GM23338 (cell line): Measurements from ENCODE around the gene TMEM116. TPM values are rescaled to one million over a fixed set of nuclear protein-coding genes. Genes with fewer than 3 reads are reported as not detected.

ENCODE experiments used
- ATAC-seq: fragments of 200-7000 bp; cut with Tn5 transposase; 3 replicates; pipeline ENCODE4 v1.9.1; 2020
- DNase-seq: peaks from one replicate; pipeline ENCODE4 v3.0.0-alpha.2; 2015; ENCODE audit warnings: low spot score
- H2AFZ ChIP-seq: fragments of 200-600 bp; sonication (generic); 2 replicates; pipeline ENCODE4 v1.8.0; 2016; ENCODE audit warnings: antibody characterized with exemption, mild to moderate bottlenecking, moderate library complexity
- H3F3A ChIP-seq: fragments of 200-600 bp; sonication (generic); replicated peaks from 2 replicates; pipeline ENCODE4 v1.8.0; 2017; ENCODE audit warnings: antibody characterized with exemption, mixed run types, low read depth
- H3K27ac ChIP-seq: fragments of 200-600 bp; sonication (generic); 2 replicates; pipeline ENCODE4 v1.6.1; 2016; ENCODE audit warnings: low read depth
- H3K27me3 ChIP-seq: fragments of 200-600 bp; sonication (generic); 2 replicates; pipeline ENCODE4 v1.8.0; 2016; ENCODE audit warnings: mild to moderate bottlenecking, mixed run types, moderate library complexity; ENCODE audit not compliant: insufficient read depth
- H3K36me3 ChIP-seq: fragments of 200-600 bp; sonication (generic); 2 replicates; pipeline ENCODE4 v1.8.0; 2016; ENCODE audit warnings: mild to moderate bottlenecking; ENCODE audit not compliant: insufficient read depth
- H3K4me1 ChIP-seq: fragments of 200-600 bp; sonication (generic); 2 replicates; pipeline ENCODE4 v1.8.0; 2016; ENCODE audit warnings: mild to moderate bottlenecking, moderate library complexity; ENCODE audit not compliant: insufficient read depth
- H3K4me2 ChIP-seq: fragments of 200-600 bp; sonication (generic); 2 replicates; pipeline ENCODE4 v1.7.1; 2017; ENCODE audit warnings: mixed run types
- H3K4me3 ChIP-seq: fragments of 200-600 bp; sonication (generic); 2 replicates; pipeline ENCODE4 v1.6.1; 2016; ENCODE audit warnings: mixed run types
- H3K79me2 ChIP-seq: fragments of 200-600 bp; sonication (generic); replicated peaks from 2 replicates; pipeline ENCODE4 v1.8.0; 2017; ENCODE audit warnings: mild to moderate bottlenecking; ENCODE audit not compliant: insufficient read depth
- H3K9me2 ChIP-seq: fragments of 200-600 bp; sonication (generic); 2 replicates; pipeline ENCODE4 v1.8.0; 2017; ENCODE audit not compliant: insufficient read depth
- H4K20me1 ChIP-seq: fragments of 200-600 bp; sonication (generic); replicated peaks from 2 replicates; pipeline ENCODE4 v1.8.0; 2017; ENCODE audit warnings: mild to moderate bottlenecking; ENCODE audit not compliant: insufficient read depth
- H3K27ac Mint-ChIP-seq: 2 replicates; pipeline ENCODE4 v1.8.0; 2020; ENCODE audit warnings: inconsistent platforms, mild to moderate bottlenecking, moderate library complexity, mixed read lengths
- H3K27me3 Mint-ChIP-seq: 3 replicates; pipeline ENCODE4 v1.8.0; 2022; ENCODE audit warnings: low read depth, mild to moderate bottlenecking, moderate library complexity, mixed read lengths, inconsistent platforms; ENCODE audit not compliant: insufficient read depth, poor library complexity
- H3K36me3 Mint-ChIP-seq: 3 replicates; pipeline ENCODE4 v1.8.0; 2021; ENCODE audit warnings: low read depth, mild to moderate bottlenecking, inconsistent platforms, moderate library complexity, mixed read lengths
- H3K4me1 Mint-ChIP-seq: 3 replicates; pipeline ENCODE4 v1.8.0; 2020; ENCODE audit warnings: mild to moderate bottlenecking, inconsistent platforms, mixed read lengths
- H3K4me3 Mint-ChIP-seq: 3 replicates; pipeline ENCODE4 v1.8.0; 2021; ENCODE audit warnings: moderate library complexity, mild to moderate bottlenecking, inconsistent platforms, mixed read lengths
- H3K9me3 Mint-ChIP-seq: 3 replicates; pipeline ENCODE4 v1.8.0; 2020; ENCODE audit warnings: moderate library complexity, mild to moderate bottlenecking, inconsistent platforms, mixed read lengths
- CREB1 ChIP-seq: fragments of 250-450 bp; sonication (Bioruptor Pico); IDR thresholded peaks from 2 replicates; pipeline ENCODE4 v1.5.0; 2020; ENCODE audit warnings: low read depth, mild to moderate bottlenecking, moderate library complexity
- CTCF ChIP-seq, 2 experiments: fragments of 200-600 bp in 1 of 2; sonication (generic) in 1 of 2; conservative IDR thresholded peaks; 2 replicates each; pipeline versions ENCODE4 v1.5.1 to v1.6.1; 2016 to 2017; ENCODE audit warnings: antibody characterized with exemption in 2 of 2, low read depth in 2 of 2, mild to moderate bottlenecking in 2 of 2, moderate library complexity in 1 of 2
- EZH2phosphoT487 ChIP-seq: fragments of 200-600 bp; sonication (generic); IDR thresholded peaks from one replicate; pipeline ENCODE4 v1.8.1; 2018; ENCODE audit warnings: antibody characterized with exemption; ENCODE audit not compliant: unreplicated experiment
- NANOG ChIP-seq: IDR thresholded peaks from 2 replicates; pipeline ENCODE4 v1.6.1; 2016; ENCODE audit warnings: antibody characterized with exemption, borderline replicate concordance
- POLR2AphosphoS5 ChIP-seq: IDR thresholded peaks from 2 replicates; pipeline ENCODE4 v1.6.1; 2016; ENCODE audit warnings: antibody characterized with exemption, low read depth
- STAT1 ChIP-seq: IDR thresholded peaks from one replicate; pipeline ENCODE4 v1.6.1; 2016; ENCODE audit warnings: antibody characterized with exemption; ENCODE audit not compliant: unreplicated experiment
- ZNF114 ChIP-seq: fragments of 250-450 bp; sonication (Bioruptor Pico); IDR thresholded peaks from 2 replicates; pipeline ENCODE4 v1.5.0; 2020; ENCODE audit warnings: mild to moderate bottlenecking, moderate library complexity
- polyA plus RNA-seq: library from polyadenylated mRNA; unstranded; fragments of >200 nt; fragmentation: Nextera tagmentation; extraction: Ambion mirVana; gene quantifications from 2 replicates; pipeline ENCODE4 v1.2.1, GENCODE V29; 2016
- total RNA-seq: library from RNA; depleted of rRNA; stranded (reverse); fragments of >200 nt; shearing (Covaris generic); gene quantifications from 2 replicates; pipeline ENCODE4 v1.2.3, GENCODE V29; 2014
- TF ChIP-seq, protein P1 (sequence below): fragments of 250-450 bp; sonication (Bioruptor Pico); IDR thresholded peaks from 2 replicates; pipeline ENCODE4 v1.5.0; 2020; ENCODE audit warnings: mild to moderate bottlenecking, moderate library complexity

The TMEM116 gene
- total and polyA plus RNA-seq, 2 experiments from 2014 or later = 8.0 to 10.4 TPM

GRCh38 chr12:111954969-111955368 is 58.0 kb downstream of the TMEM116 start (continued):
- TF ChIP-seq, protein P1, sequence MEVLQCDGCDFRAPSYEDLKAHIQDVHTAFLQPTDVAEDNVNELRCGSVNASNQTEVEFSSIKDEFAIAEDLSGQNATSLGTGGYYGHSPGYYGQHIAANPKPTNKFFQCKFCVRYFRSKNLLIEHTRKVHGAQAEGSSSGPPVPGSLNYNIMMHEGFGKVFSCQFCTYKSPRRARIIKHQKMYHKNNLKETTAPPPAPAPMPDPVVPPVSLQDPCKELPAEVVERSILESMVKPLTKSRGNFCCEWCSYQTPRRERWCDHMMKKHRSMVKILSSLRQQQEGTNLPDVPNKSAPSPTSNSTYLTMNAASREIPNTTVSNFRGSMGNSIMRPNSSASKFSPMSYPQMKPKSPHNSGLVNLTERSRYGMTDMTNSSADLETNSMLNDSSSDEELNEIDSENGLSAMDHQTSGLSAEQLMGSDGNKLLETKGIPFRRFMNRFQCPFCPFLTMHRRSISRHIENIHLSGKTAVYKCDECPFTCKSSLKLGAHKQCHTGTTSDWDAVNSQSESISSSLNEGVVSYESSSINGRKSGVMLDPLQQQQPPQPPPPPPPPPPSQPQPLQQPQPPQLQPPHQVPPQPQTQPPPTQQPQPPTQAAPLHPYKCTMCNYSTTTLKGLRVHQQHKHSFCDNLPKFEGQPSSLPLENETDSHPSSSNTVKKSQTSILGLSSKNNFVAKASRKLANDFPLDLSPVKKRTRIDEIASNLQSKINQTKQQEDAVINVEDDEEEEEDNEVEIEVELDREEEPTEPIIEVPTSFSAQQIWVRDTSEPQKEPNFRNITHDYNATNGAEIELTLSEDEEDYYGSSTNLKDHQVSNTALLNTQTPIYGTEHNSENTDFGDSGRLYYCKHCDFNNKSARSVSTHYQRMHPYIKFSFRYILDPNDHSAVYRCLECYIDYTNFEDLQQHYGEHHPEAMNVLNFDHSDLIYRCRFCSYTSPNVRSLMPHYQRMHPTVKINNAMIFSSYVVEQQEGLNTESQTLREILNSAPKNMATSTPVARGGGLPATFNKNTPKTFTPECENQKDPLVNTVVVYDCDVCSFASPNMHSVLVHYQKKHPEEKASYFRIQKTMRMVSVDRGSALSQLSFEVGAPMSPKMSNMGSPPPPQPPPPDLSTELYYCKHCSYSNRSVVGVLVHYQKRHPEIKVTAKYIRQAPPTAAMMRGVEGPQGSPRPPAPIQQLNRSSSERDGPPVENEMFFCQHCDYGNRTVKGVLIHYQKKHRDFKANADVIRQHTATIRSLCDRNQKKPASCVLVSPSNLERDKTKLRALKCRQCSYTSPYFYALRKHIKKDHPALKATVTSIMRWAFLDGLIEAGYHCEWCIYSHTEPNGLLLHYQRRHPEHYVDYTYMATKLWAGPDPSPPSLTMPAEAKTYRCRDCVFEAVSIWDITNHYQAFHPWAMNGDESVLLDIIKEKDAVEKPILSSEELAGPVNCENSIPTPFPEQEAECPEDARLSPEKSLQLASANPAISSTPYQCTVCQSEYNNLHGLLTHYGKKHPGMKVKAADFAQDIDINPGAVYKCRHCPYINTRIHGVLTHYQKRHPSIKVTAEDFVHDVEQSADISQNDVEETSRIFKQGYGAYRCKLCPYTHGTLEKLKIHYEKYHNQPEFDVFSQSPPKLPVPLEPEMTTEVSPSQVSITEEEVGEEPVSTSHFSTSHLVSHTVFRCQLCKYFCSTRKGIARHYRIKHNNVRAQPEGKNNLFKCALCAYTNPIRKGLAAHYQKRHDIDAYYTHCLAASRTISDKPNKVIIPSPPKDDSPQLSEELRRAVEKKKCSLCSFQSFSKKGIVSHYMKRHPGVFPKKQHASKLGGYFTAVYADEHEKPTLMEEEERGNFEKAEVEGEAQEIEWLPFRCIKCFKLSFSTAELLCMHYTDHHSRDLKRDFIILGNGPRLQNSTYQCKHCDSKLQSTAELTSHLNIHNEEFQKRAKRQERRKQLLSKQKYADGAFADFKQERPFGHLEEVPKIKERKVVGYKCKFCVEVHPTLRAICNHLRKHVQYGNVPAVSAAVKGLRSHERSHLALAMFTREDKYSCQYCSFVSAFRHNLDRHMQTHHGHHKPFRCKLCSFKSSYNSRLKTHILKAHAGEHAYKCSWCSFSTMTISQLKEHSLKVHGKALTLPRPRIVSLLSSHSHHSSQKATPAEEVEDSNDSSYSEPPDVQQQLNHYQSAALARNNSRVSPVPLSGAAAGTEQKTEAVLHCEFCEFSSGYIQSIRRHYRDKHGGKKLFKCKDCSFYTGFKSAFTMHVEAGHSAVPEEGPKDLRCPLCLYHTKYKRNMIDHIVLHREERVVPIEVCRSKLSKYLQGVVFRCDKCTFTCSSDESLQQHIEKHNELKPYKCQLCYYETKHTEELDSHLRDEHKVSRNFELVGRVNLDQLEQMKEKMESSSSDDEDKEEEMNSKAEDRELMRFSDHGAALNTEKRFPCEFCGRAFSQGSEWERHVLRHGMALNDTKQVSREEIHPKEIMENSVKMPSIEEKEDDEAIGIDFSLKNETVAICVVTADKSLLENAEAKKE (CRISPR knock-in tag) = no peak
- TF ChIP-seq ZNF114 = no peak
- TF ChIP-seq STAT1 = no peak
- TF ChIP-seq NANOG = no peak

GRCh38 chr12:111953455-111953854 is 59.5 kb downstream of the TMEM116 start:
- no peaks in the 10 kb centered on the region for H3K79me2 ChIP-seq
- Mint-ChIP-seq H3K27me3 (no peaks in the 10 kb centered on the region), H3K27ac (no peak overlapping the region), H3K36me3 (peaks cover 49% of the 10 kb centered on the region), H3K9me3 (peaks cover 42% of the 10 kb centered on the region), H3K4me1 (no peaks in the 10 kb centered on the region; the same call in 2 of the 3 replicates), H3K4me3 (no peak overlapping the region)
- H3K27ac ChIP-seq = no peak overlapping the region
- no peaks in the 10 kb centered on the region for H3K27me3 ChIP-seq
- ATAC-seq (no peak), DNase-seq (no peak)
- no peaks in the 10 kb centered on the region for H3K4me1 ChIP-seq
- no peak overlapping the region for H3K4me3 ChIP-seq
- H3K36me3 ChIP-seq = peaks cover 5% of the 10 kb centered on the region; the same call in 1 of the 2 replicates
- no peaks in the 10 kb centered on the region for H3F3A ChIP-seq
- no peaks in the 10 kb centered on the region; the same call in 1 of the 2 replicates for H3K9me2 ChIP-seq
- H2AFZ ChIP-seq = no peak overlapping the region
- H4K20me1 ChIP-seq = no peaks in the 10 kb centered on the region
- H3K4me2 ChIP-seq = no peak overlapping the region
- TF ChIP-seq CREB1 (no peak), CTCF (conservative IDR thresholded peaks at IDR 0.05; ENCODE audit: low read depth in 2 of 2) (no peak), STAT1 (no peak), EZH2phosphoT487 (no peak), POLR2AphosphoS5 (no peak), NANOG (no peak), ZNF114 (no peak)
- TF ChIP-seq, protein P1 (CRISPR knock-in tag) = no peak
